NB4 (cell line): ENCODE measurements around the gene RXRA.

ENCODE experiments used
- DNase-seq: peaks from one replicate; pipeline ENCODE4 v3.0.0; 2010; ENCODE audit warnings: low read depth
- H3K4me3 ChIP-seq: one replicate; pipeline ENCODE4 v1.5.1; 2011; ENCODE audit warnings: mild to moderate bottlenecking, low read depth, low read length, moderate library complexity
- MYC ChIP-seq: IDR thresholded peaks from 2 replicates; pipeline ENCODE4 v1.6.1; 2011; ENCODE audit warnings: low read depth, low read length
- POLR2A ChIP-seq: IDR thresholded peaks from 2 replicates; pipeline ENCODE4 v1.6.1; 2011; ENCODE audit warnings: mild to moderate bottlenecking; ENCODE audit not compliant: insufficient read length; ENCODE audit errors: extremely low read depth
- TF ChIP-seq, protein P1 (sequence below): IDR thresholded peaks from 2 replicates; pipeline ENCODE4 v1.6.1; 2011; ENCODE audit warnings: low read depth, low read length
- TF ChIP-seq, protein P2 (sequence below): IDR thresholded peaks from one replicate; pipeline ENCODE4 v1.5.1; 2012; ENCODE audit warnings: low read depth, low read length

RXRA gene

DNA sequence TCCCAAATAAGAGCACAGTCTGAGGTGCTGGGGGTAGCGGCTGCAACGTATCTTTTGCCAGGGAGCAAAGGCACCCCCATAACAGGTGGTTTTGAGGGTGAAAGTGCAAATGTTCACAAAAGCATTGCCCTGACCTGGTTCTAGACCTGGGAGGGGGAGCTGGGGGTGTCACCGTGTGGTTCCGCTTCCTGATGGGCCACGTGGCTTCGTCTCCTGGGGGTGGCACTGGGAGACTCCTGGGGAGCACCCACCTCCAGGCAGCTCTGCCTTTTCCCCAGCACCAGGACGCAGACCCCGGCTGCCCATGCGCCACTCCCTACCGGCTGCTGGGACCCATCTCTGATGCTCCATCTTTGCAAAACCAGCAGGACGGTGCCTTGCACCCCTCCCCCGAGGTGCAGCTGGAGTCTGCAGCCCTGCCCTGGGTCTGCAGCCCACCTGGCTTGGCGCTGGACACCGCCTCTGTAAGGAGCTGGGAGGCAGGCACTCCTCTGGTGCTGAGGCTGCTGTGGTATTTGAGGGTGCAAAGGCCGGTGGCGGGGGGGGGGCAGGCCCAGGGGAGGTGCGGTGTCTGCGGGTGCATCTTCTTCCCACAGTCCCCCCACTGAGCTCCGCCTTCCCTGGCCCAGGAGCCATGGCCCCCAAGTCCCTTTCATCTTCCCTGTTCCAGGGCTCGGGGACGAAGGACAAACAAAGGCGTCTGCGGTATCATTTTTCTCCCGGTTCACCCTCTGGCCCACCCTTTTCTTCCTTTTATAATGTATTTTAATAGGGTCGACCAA is 29.8 kb upstream of the RXRA start:
- TF ChIP-seq POLR2A: no peak
- no peak for TF ChIP-seq MYC
- TF ChIP-seq, protein P1, sequence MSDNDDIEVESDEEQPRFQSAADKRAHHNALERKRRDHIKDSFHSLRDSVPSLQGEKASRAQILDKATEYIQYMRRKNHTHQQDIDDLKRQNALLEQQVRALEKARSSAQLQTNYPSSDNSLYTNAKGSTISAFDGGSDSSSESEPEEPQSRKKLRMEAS: no peak
- TF ChIP-seq, protein P2, sequence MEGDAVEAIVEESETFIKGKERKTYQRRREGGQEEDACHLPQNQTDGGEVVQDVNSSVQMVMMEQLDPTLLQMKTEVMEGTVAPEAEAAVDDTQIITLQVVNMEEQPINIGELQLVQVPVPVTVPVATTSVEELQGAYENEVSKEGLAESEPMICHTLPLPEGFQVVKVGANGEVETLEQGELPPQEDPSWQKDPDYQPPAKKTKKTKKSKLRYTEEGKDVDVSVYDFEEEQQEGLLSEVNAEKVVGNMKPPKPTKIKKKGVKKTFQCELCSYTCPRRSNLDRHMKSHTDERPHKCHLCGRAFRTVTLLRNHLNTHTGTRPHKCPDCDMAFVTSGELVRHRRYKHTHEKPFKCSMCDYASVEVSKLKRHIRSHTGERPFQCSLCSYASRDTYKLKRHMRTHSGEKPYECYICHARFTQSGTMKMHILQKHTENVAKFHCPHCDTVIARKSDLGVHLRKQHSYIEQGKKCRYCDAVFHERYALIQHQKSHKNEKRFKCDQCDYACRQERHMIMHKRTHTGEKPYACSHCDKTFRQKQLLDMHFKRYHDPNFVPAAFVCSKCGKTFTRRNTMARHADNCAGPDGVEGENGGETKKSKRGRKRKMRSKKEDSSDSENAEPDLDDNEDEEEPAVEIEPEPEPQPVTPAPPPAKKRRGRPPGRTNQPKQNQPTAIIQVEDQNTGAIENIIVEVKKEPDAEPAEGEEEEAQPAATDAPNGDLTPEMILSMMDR: no peak
- no peak for DNase-seq
- H3K4me3 ChIP-seq: no peak overlapping the region

DNA sequence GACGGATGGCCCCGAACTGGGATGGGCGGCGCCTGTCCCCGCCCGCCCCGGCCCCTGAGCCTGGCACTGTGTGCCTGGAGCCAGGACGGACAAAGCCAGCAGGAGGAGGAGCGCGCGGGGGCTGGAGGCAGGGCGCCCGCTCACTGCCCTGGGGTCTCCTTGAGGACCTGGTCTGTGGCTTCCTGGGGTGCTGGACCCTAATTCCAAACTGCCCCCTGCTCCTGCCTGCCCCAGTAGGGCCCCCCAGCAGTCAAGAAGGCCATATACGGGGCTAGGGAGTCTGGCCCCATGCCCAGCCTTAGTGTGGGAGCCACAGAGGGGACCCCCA is 29.2 kb upstream of the RXRA start:
- DNase-seq: no peak
- no peak for TF ChIP-seq MYC
- no peak for TF ChIP-seq POLR2A
- TF ChIP-seq, protein P2: no peak
- TF ChIP-seq, protein P1: no peak
- H3K4me3 ChIP-seq: no peak overlapping the region

DNA sequence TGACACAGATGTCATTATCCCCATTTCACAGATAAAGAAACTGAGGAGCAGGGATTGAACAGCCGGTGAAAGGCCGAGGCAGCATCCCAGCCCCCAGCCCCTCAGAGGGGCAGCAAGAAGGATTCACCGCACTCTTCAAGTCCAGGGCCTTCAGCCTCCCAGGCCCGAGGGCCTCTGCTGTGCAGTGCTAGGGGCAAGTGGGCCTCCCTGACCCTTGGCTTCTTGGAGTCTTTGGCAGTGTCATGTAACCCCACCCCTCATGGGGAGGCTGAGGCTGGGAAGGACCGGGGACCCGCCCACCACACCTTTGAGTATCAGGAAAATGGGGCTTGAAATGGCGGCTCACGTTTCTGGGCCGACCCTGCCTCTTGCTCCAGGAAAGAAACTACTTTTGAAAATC is 28.7 kb upstream of the RXRA start:
- TF ChIP-seq POLR2A: no peak
- TF ChIP-seq, protein P2: no peak
- TF ChIP-seq, protein P1: no peak
- no peak for TF ChIP-seq MYC
- H3K4me3 ChIP-seq: no peak overlapping the region
- no peak for DNase-seq

DNA sequence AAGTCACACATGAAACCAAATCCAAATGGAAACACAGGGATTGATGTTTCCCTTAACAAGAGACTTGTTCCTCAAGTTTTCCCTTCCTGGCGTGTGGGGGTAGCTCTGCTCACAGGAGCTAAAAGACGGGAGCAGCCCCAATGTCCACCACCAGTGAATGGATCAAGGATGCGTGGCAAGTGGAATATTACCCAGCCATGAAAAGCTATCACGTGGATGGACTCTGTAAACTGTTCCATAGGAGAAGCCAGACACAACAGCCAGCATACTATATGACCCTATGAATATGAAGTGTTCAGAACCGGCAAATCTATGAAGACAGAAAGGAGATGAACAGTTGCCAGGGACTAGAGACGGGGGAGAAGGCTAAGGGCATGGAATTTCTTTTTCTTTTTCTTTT is 28.3 kb upstream of the RXRA start:
- H3K4me3 ChIP-seq: no peak overlapping the region
- TF ChIP-seq, protein P2: no peak
- TF ChIP-seq POLR2A (no peak), MYC (no peak)
- TF ChIP-seq, protein P1: no peak
- DNase-seq: no peak

DNA sequence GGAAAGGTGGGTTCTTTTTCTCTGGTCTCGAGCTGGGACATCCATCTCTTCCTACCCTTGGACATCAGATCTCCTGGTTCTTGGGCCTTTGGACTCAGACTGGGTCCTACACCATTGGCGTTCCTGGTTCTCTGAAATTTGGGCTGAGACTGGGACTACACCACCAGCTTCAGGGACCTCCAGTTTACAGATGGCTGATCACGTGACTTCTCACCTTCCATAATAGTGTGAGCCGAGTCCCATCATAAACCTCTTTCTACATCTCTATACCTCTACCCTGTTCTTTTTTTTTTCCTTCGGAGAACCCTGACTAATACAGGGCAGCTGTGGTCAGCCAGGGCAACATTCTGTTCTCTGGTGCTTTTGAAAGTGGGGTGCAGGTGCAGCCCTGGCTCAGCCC is 27.2 kb upstream of the RXRA start:
- TF ChIP-seq MYC (no peak), POLR2A (no peak)
- TF ChIP-seq, protein P1: no peak
- TF ChIP-seq, protein P2: no peak
- H3K4me3 ChIP-seq: no peak overlapping the region
- DNase-seq: no peak

DNA sequence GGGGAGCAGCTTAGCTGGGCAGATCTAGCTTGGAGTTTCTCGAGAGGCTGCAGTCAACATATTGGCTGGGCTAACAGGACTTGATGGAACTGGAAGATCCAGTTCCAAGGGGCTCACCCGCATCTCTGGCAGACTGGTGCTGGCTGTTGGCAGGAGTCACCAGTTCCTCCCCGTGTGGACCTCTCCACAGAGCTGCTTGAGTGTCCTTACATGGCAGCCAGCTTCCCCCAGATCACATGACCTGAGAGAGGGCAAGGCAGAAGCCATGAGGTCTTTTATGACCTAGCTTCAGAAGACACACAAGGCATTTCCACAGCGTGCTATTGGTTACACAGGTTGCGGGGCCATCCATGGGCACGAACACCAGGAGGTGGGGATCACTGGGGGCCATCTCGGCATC is 26.4 kb upstream of the RXRA start:
- no peak for DNase-seq
- H3K4me3 ChIP-seq: no peak overlapping the region
- TF ChIP-seq MYC (no peak), POLR2A (no peak)
- TF ChIP-seq, protein P2: no peak
- TF ChIP-seq, protein P1: no peak
